HG02588 (cell line): ENCODE results near the gene HECTD2.
"Not testable (repeated sequence)": the region's sequence is repeated elsewhere in the genome, so short reads cannot be mapped to it uniquely, and the experiment has no call there.

Experiments
- ATAC-seq: cut with Tn5 transposase; IDR thresholded peaks from one replicate; pipeline ENCODE4 v1.9.1; 2021; ENCODE audit warnings: mild to moderate bottlenecking, moderate library complexity; ENCODE audit not compliant: unreplicated experiment

HECTD2 gene

GRCh38 chr10:91409869-91410637 lies at the start of gene HECTD2:
Gene HECTD2 (plus strand): TSS chr10:91410344. CDS start chr10:91410439, 95 bp downstream.
- peak; percentile 89 for ATAC-seq

DNA sequence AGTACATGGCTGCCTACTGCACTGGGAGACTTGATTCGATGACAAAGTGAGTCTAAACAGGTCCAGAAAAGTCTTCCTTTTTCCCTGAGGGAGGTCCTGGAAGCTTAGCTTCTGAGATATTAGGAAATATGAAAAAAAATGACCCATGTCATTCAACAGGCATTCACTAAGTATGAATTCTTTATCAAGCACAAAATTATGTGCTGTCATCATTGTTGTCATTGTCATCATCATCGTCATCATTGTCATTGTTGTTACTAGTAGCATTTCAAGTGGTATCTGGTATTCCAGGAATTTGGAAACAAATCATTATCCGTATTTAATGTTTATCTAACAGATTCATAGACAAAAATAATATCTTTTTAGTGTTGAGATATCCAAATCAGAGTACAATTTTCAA lies 49.7 kb upstream of the HECTD2 start:
- ATAC-seq: no peak

DNA sequence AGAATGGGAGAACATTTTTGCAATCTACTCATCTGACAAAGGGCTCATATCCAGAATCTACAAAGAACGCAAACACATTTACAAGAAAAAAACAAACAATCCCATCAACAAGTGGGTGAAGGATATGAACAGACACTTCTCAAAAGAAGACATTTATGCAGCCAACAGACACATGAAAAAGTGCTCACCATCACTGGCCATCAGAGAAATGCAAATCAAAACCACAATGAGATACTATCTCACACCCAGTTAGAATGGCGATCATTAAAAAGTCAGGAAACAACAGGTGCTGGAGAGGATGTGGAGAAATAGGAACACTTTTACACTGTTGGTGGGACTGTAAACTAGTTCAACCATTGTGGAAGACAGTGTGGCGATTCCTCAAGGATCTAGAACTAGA lies 44.6 kb upstream of the HECTD2 start:
- not testable (repeated sequence) for ATAC-seq

- no peak for ATAC-seq
These were observed 43.4 kb upstream of the HECTD2 start for GRCh38 chr10:91366704-91367103.

GRCh38 chr10:91367127-91367531 lies 43.0 kb upstream of the HECTD2 start:
- no peak for ATAC-seq

DNA sequence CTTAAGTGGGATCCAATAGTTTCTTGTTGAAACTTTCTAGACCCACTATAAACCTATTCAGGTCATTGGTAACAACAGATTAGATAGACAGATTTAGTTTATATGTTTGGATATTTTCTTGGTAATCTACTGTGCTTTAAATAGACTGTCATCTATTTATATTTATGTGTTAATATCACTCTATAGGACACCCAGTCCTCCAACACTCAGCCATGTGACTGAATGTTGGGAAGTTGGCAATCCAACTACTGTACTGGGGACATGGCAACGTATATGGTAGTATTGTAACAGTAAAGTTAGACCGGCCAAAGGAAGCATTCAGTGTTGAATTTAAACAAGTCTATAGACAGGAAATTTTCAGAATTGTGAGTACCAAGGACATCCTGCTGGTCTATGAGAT lies 42.6 kb upstream of the HECTD2 start:
- ATAC-seq: no peak

- not testable (repeated sequence) for ATAC-seq
These were observed 40.1 kb upstream of the HECTD2 start for GRCh38 chr10:91369978-91370589.

DNA sequence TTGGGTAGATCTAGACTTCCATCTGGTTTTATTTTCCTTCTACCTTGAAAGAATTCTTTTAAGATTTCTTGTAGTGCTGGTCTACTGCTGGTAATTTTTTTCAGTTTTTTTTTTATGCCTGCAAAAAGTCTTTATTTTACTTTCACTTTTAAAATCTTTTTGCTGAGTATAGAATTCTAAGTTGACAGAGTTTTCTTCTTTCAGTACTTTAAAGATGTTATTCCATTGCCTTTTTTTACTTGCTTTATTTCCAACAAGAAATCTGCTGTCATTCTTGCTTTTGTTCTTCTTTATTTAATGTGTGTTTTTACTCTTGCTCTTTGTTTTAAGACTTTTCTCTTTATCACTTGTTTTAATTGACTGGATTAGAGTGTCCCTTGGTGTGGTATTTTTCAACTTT lies 36.1 kb upstream of the HECTD2 start:
- no peak for ATAC-seq

GRCh38 chr10:91378061-91378460 lies 32.1 kb upstream of the HECTD2 start:
- no peak for ATAC-seq

GRCh38 chr10:91380873-91381256 lies 29.3 kb upstream of the HECTD2 start:
- no peak for ATAC-seq

DNA sequence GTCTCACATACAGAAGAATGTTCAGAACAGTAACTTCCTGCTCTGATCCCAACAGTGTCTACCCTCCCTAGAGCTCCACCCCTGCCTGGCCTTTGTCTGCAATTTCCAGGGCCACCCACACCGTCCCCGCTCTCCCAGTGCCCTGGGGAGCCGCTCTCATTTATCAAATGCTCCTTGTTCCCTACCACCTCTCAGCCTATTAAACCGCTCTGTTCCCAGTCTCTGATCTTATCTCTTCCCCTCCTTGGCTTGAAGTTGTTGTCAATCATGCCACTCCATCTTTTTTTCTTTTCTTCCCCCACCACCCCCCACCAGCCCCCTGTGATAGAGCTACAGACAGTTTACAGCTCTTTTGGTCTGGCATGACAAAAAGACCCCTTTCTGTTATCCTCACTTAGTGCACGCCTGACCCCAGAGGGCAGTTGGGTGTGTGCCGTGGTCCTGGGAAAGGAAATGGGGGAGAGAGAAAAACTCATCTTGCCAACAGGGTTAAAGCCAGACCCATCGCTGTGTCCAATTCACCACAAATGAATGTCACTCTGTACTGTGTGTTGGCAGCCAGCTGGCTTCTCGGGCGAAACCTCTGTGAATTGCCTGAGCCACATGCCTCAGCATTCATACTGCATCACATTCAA lies 28.8 kb upstream of the HECTD2 start:
- ATAC-seq: no peak

- ATAC-seq: no peak
These were observed 24.6 kb upstream of the HECTD2 start for GRCh38 chr10:91385306-91386085.

DNA sequence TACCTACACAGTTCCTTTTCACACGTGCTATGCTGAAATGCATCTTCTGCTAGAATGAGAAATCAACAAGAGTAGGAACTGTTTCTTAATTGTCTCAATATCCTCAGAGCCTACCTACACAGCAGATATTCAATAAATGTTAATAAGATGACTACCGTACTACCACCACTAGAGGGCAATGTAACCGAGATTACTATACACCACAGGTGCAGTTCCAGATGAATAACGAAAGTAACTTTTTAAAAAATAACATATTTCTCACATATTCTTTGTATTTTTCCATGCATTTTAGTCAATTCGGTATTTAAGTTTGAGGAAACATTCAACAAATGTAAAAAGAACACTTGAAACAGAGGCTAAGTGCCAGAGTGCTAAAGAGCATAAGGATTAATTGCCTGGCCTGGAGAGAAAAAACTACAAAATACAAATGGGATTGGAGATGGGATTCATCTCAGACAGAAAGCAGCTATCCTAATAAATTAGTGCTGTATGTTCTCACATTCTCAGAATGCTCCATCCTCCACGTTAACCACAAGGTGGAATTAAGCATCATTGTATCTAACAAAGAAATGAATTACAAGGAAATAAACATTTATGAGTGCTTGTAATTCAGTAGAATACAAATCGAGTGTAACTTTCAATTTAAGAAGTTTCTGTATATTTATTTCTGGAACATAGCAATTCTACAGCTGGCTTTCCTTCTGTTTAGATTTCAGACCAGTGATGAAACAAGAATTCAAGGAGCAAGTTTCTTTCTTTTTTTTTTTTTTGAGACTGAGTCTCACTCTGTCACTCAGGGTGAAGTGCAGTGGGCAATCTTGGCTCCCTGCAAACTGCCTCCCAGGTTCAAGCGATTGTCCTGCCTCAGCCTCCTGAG lies 20.3 kb upstream of the HECTD2 start:
- ATAC-seq: peak; percentile 89

DNA sequence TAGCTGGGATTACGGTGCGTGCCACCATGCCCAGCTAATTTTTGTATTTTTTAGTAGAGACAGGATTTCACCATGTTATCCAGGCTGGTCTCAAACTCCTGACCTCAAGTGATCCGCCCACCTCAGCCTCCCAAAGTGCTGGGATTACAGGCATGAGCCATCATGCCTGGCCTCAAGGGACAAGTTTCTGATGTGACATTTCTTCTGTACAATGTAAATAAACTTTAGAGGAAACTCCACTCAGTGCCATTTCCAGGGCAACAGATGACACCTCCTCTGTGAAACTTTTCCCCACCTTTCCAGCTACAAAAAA lies 19.7 kb upstream of the HECTD2 start:
- not testable (repeated sequence) for ATAC-seq

GRCh38 chr10:91391920-91392319 lies 18.2 kb upstream of the HECTD2 start:
- ATAC-seq: no peak

DNA sequence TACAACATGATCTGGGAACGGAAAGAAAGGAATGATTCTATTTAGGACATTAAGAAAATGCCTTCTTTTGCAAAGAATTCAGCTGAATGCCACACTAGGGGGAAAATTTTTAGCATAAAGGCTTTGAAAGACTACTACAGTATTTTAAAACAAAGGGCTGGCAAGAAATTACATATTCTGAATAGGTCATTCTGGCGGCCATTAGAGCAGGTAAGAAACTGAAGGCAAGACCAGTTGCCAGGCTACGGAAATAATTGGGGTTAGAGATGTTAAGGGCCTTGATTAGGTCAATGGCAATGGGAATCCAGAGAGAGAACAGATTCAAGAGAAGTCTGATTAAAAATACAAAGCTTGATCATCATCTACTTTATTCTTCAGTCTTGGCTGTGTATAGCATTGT lies 3.8 kb upstream of the HECTD2 start:
- no peak for ATAC-seq

- ATAC-seq: peak; percentile 20
These were observed 875 bp upstream of the HECTD2 start for GRCh38 chr10:91409069-91409868.

DNA sequence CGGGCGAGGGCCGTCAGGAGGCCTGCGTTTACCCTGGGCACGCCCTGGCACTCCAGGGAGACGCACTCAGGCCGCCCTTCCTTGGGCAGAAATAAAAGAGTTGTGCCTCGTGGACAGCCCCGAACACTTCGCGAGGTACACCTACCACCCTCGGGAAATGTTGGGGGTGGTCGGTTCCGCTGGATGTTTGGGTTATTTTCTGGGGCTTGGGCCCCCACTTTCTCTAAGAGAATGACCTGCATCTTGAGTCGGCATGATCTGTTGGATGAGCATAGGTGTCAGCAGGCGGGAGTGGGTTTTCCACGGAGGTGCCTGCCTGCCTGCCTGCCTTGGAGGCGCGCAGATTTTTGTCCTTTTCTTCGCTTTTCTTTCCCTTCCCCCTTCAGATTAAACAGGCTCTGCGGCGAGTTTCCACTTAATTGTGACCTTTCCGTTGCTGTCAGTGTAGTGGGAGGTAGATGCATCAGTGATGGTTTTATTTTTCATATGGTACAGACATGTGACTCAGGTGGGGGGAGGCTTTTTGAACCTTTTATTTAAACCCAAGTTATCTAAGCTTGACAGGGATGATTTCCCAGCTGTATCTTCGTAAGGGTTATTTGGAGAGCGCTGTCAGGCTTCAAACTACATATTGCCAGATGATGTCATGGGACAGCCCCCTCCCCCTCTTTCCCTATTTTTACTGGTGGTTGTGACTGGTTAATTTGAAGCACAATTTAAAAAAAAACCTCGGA lies 661 bp downstream of the HECTD2 start:
- ATAC-seq: no peak

GRCh38 chr10:91411621-91412020 lies 1.5 kb downstream of the HECTD2 start:
- ATAC-seq: no peak
